ENCODE measurements around the gene MAP3K6. TPM values are rescaled to one million over a fixed set of nuclear protein-coding genes. Genes with fewer than 3 reads are reported as not detected.
A peak's percentile ranks its signal among the peaks of the same experiment; 100 is the strongest.

MAP3K6 gene
- total and polyA plus RNA-seq, 2 of the 13 experiments (the other 11 are each of a cell fraction or from before 2014, with no cell fraction given) = 2.7 to 3.2 TPM

GRCh38 chr1:27342778-27343638, 23.8 kb downstream of the MAP3K6 start (continued):
- no peak for TF ChIP-seq MLXIP (CRISPR knock-in tag; IDR thresholded peaks at IDR 0.05; ENCODE audit: borderline replicate concordance)
- peak; percentile 54; the same call in 1 of the 2 replicates for TF ChIP-seq KMT2B (CRISPR knock-in tag; IDR thresholded peaks at IDR 0.05)
- no peak; the same call in none of the 2 replicates for TF ChIP-seq ZNF777 (CRISPR knock-in tag; IDR thresholded peaks at IDR 0.05)
- TF ChIP-seq ERF (CRISPR knock-in tag; IDR thresholded peaks at IDR 0.05) = peak; percentile 22; the same call in 1 of the 2 replicates
- TF ChIP-seq ZNF430 (CRISPR knock-in tag; IDR thresholded peaks at IDR 0.05) = peak; percentile 49
- 0 out of 2 replicates have a peak, but pooled peaks have one; percentile 39 for TF ChIP-seq ZNF318 (CRISPR knock-in tag; IDR thresholded peaks at IDR 0.05)
- TF ChIP-seq ZFY (CRISPR knock-in tag; IDR thresholded peaks at IDR 0.05) = peak; percentile 80
- TF ChIP-seq ZFX (CRISPR knock-in tag; IDR thresholded peaks at IDR 0.05; ENCODE audit: low read depth) = peak; percentile 89
- TF ChIP-seq THAP11 (CRISPR knock-in tag; IDR thresholded peaks at IDR 0.05) = 0 out of 2 replicates have a peak, but pooled peaks have one; percentile 26
- peak; percentile 67; the same call in 1 of the 2 replicates for TF ChIP-seq ZNF749 (CRISPR knock-in tag; IDR thresholded peaks at IDR 0.05; ENCODE audit: borderline replicate concordance)
- TF ChIP-seq ZNF138 (CRISPR knock-in tag; IDR thresholded peaks at IDR 0.05; ENCODE audit: low read depth) = peak; percentile 25; the same call in 1 of the 2 replicates
- 0 out of 2 replicates have a peak, but pooled peaks have one; percentile 48 for TF ChIP-seq ZNF317 (CRISPR knock-in tag; IDR thresholded peaks at IDR 0.05)
- TF ChIP-seq ZNF501 (CRISPR knock-in tag; IDR thresholded peaks at IDR 0.05) = peak; percentile 44; the same call in 1 of the 2 replicates
- peak; percentile 65 for TF ChIP-seq HOXA3 (CRISPR knock-in tag; IDR thresholded peaks at IDR 0.05)
- 0 out of 2 replicates have a peak, but pooled peaks have one; percentile 14 for TF ChIP-seq ZBTB34 (CRISPR knock-in tag; IDR thresholded peaks at IDR 0.05)
- TF ChIP-seq SNAI1 (CRISPR knock-in tag; IDR thresholded peaks at IDR 0.05; ENCODE audit: borderline replicate concordance) = no peak
